Neural crest cell (in vitro differentiated cells): Measurements from ENCODE around the gene GARIN5B. TPM values are rescaled to one million over a fixed set of nuclear protein-coding genes. Genes with fewer than 3 reads are reported as not detected.
A peak's percentile ranks its signal among the peaks of the same experiment; 100 is the strongest.

Experiments
- DNase-seq: peaks from one replicate; pipeline ENCODE4 v3.0.0; 2021; ENCODE audit warnings: low read depth, mixed read lengths, low spot score
- H3K27ac Mint-ChIP-seq: one replicate; pipeline ENCODE4 v1.8.0; 2021; ENCODE audit warnings: mild to moderate bottlenecking, mixed read lengths; ENCODE audit not compliant: unreplicated experiment
- H3K27me3 Mint-ChIP-seq: 2 replicates; pipeline ENCODE4 v1.8.0; 2021; ENCODE audit warnings: low read depth, mild to moderate bottlenecking, mixed read lengths
- H3K36me3 Mint-ChIP-seq: 2 replicates; pipeline ENCODE4 v1.8.0; 2021; ENCODE audit warnings: low read depth, mild to moderate bottlenecking, mixed read lengths
- H3K4me1 Mint-ChIP-seq: 2 replicates; pipeline ENCODE4 v1.8.0; 2021; ENCODE audit warnings: mixed read lengths
- H3K4me3 Mint-ChIP-seq: one replicate; pipeline ENCODE4 v1.8.0; 2021; ENCODE audit warnings: mild to moderate bottlenecking, mixed read lengths
- H3K9me3 Mint-ChIP-seq: 2 replicates; pipeline ENCODE4 v1.8.0; 2021; ENCODE audit warnings: mixed read lengths
- total RNA-seq: library from RNA; stranded (reverse); gene quantifications from 2 replicates; pipeline ENCODE4 v1.2.1, GENCODE V29; 2021
- TF ChIP-seq, protein P1 (sequence below): fragments of 200-600 bp; sonication (generic); conservative IDR thresholded peaks from 2 replicates; pipeline ENCODE4 v1.5.0; 2021; ENCODE audit warnings: antibody characterized with exemption, mild to moderate bottlenecking

The GARIN5B gene
- total RNA-seq, 1 donor from 2014 or later, result not detected

DNA sequence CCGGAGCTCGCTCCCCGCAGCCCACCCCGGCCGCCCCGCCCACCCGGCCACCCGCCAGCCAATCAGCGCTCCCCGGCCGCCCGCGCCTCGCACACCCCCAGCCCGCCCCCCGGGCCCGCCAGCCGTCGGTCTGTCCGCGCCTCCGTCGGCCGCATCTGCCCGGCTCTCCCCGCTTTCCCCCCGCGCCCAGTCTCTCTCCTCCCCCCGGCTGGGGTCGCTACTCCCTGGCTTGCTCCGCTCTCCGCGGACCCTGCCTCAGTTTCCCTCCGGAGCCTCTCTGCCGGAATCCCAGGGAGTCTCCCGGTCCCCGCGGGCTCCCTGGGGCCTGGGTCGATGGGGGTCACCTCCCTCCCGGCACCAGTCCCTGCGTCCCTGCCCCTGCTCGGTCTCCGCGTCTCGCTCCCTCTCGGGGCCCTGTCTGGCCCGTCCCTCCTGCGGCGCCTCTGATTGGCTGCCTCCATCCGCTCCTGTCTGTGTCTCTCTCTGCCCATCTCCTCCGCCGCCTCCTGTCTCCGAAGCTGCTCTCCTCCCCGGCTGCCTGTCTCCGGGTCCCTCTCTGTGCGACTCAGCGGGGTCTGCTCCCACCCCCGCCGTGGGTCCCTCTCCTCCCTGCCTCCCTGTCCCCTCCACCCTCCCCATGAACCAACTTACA lies 6.7 kb upstream of the GARIN5B start:
- H3K36me3 Mint-ChIP-seq, result no peaks in the 10 kb centered on the region
- peaks cover 55% of the 10 kb centered on the region for H3K27me3 Mint-ChIP-seq
- H3K4me3 Mint-ChIP-seq, result peak overlapping the region; percentile 71
- H3K27ac Mint-ChIP-seq, result peak overlapping the region; percentile 57
- peaks cover 21% of the 10 kb centered on the region for H3K4me1 Mint-ChIP-seq
- DNase-seq, result peak; percentile 55
- TF ChIP-seq, protein P1, sequence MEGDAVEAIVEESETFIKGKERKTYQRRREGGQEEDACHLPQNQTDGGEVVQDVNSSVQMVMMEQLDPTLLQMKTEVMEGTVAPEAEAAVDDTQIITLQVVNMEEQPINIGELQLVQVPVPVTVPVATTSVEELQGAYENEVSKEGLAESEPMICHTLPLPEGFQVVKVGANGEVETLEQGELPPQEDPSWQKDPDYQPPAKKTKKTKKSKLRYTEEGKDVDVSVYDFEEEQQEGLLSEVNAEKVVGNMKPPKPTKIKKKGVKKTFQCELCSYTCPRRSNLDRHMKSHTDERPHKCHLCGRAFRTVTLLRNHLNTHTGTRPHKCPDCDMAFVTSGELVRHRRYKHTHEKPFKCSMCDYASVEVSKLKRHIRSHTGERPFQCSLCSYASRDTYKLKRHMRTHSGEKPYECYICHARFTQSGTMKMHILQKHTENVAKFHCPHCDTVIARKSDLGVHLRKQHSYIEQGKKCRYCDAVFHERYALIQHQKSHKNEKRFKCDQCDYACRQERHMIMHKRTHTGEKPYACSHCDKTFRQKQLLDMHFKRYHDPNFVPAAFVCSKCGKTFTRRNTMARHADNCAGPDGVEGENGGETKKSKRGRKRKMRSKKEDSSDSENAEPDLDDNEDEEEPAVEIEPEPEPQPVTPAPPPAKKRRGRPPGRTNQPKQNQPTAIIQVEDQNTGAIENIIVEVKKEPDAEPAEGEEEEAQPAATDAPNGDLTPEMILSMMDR, result no peak
- no peaks in the 10 kb centered on the region for H3K9me3 Mint-ChIP-seq

DNA sequence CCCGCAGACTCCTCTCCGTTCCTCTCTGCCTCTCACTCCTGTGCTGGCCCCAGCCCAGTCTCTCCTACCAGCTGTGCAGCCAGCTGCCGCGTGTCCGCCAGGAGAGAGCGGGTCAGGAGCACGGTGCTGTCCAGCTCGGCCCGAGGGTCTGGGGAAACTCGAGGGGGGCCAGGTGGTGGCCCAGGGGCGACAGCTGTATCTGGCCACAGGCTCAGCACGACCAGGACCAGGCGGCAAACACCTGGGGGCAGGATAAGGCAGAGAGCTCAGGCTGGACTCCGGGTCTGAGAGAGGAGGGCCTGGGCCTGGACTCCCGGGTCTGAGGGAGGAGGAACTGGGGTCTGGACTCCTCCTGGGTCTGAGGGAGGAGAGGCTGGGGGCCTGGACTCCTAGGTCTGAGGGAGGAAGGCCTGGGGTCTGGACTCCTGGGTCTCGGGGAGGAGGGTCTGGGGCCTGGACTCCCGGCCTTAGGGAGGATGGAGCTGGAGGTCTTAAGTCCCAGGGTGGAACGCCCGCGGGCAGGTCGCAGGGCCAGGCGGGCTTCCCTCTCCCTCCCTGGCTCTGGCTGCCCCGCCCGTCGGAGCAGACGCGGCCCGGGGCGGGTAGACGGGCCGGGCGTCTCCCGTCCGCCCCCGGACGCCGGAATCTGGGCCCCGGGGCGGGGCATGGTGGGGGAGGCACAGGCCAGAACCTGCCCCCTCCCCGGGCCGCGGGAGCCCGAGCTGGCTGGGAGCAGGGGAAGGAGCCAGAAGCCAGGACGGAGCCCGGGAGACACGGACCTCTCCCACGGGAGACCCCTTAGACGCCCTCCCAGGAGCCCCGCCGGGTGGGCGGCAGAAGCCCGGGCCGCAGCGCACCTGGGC lies 5.9 kb upstream of the GARIN5B start:
- DNase-seq, result no peak
- no peaks in the 10 kb centered on the region for H3K36me3 Mint-ChIP-seq
- peaks cover 54% of the 10 kb centered on the region for H3K27me3 Mint-ChIP-seq
- no peaks in the 10 kb centered on the region for H3K9me3 Mint-ChIP-seq
- no peak overlapping the region for H3K4me3 Mint-ChIP-seq
- peaks cover 22% of the 10 kb centered on the region for H3K4me1 Mint-ChIP-seq
- no peak overlapping the region for H3K27ac Mint-ChIP-seq
- TF ChIP-seq, protein P1, result no peak

DNA sequence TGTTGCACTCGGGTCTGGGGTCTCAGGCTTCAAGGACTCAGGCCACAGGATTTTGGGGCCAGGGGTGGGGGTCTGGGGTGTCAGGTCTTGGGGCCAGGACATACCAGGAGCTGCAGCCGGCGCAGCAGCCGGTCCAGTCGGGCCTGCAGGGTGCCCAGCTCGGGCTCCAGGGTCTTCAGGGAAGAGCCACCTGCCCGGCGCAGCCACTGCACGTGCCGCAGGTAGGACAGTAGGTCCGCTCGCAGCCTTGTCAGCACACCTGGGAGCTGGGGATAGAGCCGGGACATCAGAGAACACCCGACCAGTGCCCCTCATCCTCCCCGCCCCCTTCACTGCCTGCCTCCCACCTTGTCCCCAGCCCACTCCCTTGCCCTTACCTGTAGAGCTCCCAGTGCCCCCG lies 5.0 kb upstream of the GARIN5B start:
- H3K27me3 Mint-ChIP-seq, result peaks cover 50% of the 10 kb centered on the region
- no peaks in the 10 kb centered on the region for H3K36me3 Mint-ChIP-seq
- no peak for DNase-seq
- H3K27ac Mint-ChIP-seq, result no peak overlapping the region
- H3K9me3 Mint-ChIP-seq, result no peaks in the 10 kb centered on the region
- TF ChIP-seq, protein P1, result no peak
- H3K4me3 Mint-ChIP-seq, result no peak overlapping the region
- H3K4me1 Mint-ChIP-seq, result peaks cover 21% of the 10 kb centered on the region

DNA sequence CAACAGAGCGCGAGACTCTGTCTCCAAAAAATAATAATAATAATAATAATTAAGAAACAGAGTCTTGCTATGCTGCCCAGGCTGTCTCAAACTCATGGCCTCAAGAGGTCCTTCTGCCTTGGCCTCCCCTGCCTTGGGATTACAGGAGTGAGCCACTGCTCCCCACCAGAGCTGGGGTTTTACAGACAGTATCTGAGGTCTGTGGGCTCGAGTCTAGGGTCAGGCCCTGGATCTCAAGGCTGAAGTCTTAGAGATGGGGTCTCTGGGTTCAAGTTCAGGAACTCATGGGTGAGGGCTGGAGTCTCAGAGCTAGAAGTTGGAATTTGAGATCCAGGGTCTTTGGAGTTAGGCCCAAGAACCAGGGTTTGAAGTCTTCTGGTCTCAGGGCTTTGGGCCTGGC lies 3.7 kb upstream of the GARIN5B start:
- no peak for DNase-seq
- H3K4me3 Mint-ChIP-seq, result no peak overlapping the region
- peaks cover 43% of the 10 kb centered on the region for H3K27me3 Mint-ChIP-seq
- H3K4me1 Mint-ChIP-seq, result peaks cover 17% of the 10 kb centered on the region
- no peak overlapping the region for H3K27ac Mint-ChIP-seq
- H3K36me3 Mint-ChIP-seq, result no peaks in the 10 kb centered on the region
- TF ChIP-seq, protein P1, result no peak
- no peaks in the 10 kb centered on the region for H3K9me3 Mint-ChIP-seq

DNA sequence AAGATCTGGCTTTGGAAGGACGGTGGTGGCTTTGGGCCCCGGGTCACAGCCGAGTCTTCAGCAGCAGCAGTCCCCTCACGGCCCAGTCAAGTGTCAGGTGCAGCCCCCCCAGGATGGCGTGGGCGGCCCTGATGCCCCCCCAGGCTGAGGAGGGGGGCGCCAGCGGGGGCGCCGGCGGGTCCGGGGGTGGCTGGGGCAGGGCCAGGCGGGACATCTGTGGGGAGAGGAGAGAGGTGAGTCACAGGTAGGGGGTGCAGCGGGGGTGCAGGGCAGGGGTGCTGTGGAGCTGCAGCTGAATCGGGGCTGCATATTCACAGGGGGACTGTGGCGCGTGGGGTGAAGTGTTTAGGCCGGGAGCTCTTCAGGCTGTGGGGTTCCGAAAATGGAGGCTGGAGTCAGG lies 2.9 kb upstream of the GARIN5B start:
- no peaks in the 10 kb centered on the region for H3K9me3 Mint-ChIP-seq
- no peaks in the 10 kb centered on the region for H3K36me3 Mint-ChIP-seq
- H3K4me3 Mint-ChIP-seq, result no peak overlapping the region
- peaks cover 15% of the 10 kb centered on the region for H3K4me1 Mint-ChIP-seq
- DNase-seq, result no peak
- TF ChIP-seq, protein P1, result no peak
- H3K27me3 Mint-ChIP-seq, result peaks cover 35% of the 10 kb centered on the region
- no peak overlapping the region for H3K27ac Mint-ChIP-seq
